HT1080 (cell line): Measurements from ENCODE around the gene MET. TPM values are rescaled to one million over a fixed set of nuclear protein-coding genes. Genes with fewer than 3 reads are reported as not detected.

Source experiments
- DNase-seq: peaks from one replicate; pipeline ENCODE4 v3.0.0-alpha.2; 2015; ENCODE audit warnings: low read depth
- total RNA-seq: library from RNA; depleted of rRNA; stranded (reverse); fragments of >200 nt; shearing (Covaris generic); gene quantifications from 2 replicates; pipeline ENCODE4 v1.2.3, GENCODE V29; 2014

The MET gene
- total RNA-seq, 1 experiment from 2014 or later = 124 TPM

- no peak for DNase-seq
Measured at GRCh38 chr7:116663744-116664143, 8.3 kb upstream of the MET start.

DNA sequence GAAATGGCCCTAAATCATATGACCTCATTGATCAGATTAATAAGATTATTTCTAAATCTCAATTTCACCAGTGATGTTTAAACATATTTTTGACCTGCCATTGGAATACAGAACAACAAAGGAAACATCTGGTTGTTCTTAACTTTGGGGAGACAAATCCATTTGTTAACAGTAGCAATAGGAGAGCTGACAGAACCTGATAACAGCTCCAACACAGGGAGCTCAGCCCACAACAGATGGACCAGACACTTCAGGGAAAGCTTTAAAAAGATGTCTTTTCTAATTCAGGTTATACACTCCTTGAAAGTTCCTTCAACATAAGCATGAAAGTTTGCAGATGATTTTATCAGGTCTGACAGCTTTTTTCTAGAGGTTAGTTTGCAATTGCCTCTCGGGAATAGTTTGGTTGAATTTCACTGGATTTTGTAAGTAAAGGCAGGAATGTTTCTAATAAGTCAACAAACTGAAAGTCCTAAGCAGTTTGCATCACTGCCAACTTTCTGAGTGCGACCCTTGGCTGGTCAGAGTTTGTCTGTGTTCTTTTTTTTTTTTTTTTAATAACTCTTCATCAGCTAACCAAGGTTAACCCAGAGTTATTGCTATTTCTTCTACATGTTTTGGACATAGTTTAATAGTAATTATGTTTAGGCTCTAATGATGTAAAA lies 6.5 kb upstream of the MET start:
- DNase-seq = no peak

GRCh38 chr7:116669769-116670168 lies 2.2 kb upstream of the MET start:
- DNase-seq = no peak

GRCh38 chr7:116670409-116671015 lies 1.5 kb upstream of the MET start:
- DNase-seq = no peak

DNA sequence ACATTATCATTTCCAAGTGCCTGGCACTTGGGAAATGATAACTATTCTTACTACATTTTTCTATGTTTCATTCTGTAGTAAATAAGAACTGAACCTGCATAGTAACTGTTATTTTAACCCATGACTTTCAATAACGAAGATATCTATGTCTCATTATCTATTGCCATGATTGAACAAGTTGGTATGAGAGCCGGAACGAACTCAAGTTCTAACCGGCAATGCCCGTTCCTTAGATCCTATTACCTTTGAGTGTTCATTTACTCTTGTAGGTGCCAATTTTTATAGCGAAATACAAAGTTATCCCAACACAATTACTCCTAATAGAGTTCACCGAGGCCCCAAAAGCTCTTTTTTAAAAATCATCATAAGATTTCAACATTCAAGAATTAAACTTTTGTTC lies 885 bp upstream of the MET start:
- DNase-seq = no peak

- DNase-seq = peak; percentile 58
Measured at GRCh38 chr7:116672596-116673456, 830 bp downstream of the MET start.

- DNase-seq = no peak
Measured at GRCh38 chr7:116673457-116673865, 1.5 kb downstream of the MET start.

GRCh38 chr7:116674508-116675173 lies 2.6 kb downstream of the MET start:
- DNase-seq = peak; percentile 61

GRCh38 chr7:116675812-116676355 lies 3.9 kb downstream of the MET start:
- DNase-seq = no peak

GRCh38 chr7:116678780-116679179 lies 6.8 kb downstream of the MET start:
- DNase-seq = no peak

GRCh38 chr7:116679500-116679899 lies 7.5 kb downstream of the MET start:
- peak; percentile 36 for DNase-seq

GRCh38 chr7:116683786-116684185 lies 11.8 kb downstream of the MET start:
- no peak for DNase-seq

DNA sequence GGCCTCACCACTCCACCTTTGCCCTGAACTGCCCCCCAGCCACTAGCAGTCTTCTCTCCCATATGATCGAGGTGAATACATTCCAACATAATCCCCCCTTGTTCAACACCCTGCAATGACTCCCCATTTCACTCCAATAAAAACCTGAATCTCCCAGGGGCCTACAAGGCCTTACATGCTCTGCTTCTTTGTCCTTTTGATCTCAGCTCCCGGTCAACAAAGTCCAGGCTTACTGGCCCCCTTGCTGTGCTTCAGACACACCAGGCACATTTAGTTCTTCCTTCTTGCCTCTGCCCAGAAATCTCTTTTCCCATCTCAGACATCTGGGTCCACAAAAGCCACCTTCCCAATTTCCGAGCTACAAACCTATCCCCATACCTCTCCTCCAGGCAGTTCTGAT lies 14.0 kb downstream of the MET start:
- DNase-seq = no peak

DNA sequence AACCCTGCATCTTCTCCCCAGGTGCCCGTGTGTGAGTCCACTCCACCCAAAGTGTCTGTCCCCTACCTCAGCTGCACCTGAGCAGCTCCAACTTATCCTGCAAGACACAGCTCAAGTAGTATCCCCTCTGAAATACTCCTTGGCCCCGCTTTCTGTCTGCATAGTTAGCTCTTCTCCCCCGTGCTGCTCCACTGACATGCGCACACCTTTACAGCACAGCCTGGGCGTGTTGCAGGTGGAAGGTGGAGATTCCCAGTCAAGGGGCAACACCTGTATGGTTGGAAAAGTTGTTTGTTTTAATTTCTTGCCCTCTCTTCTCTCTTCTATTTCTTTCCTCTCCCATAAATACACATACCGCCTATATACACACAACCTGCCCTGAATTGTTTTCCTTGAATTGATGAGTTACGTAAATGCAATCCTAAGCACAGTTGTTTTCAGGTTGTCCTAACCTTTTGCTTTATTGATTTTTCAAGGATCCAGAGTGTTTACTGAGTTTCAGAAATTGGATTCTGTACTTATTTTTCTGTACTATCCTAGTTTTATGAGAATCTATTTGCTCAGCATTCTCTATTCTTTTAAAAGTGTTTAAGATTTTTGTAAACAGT lies 14.9 kb downstream of the MET start:
- DNase-seq = no peak

GRCh38 chr7:116687801-116688201 lies 15.8 kb downstream of the MET start:
- peak; percentile 89 for DNase-seq

- peak; percentile 81 for DNase-seq
Measured at GRCh38 chr7:116689790-116690259, 17.8 kb downstream of the MET start.

GRCh38 chr7:116691664-116692063 lies 19.7 kb downstream of the MET start:
- peak; percentile 52 for DNase-seq

DNA sequence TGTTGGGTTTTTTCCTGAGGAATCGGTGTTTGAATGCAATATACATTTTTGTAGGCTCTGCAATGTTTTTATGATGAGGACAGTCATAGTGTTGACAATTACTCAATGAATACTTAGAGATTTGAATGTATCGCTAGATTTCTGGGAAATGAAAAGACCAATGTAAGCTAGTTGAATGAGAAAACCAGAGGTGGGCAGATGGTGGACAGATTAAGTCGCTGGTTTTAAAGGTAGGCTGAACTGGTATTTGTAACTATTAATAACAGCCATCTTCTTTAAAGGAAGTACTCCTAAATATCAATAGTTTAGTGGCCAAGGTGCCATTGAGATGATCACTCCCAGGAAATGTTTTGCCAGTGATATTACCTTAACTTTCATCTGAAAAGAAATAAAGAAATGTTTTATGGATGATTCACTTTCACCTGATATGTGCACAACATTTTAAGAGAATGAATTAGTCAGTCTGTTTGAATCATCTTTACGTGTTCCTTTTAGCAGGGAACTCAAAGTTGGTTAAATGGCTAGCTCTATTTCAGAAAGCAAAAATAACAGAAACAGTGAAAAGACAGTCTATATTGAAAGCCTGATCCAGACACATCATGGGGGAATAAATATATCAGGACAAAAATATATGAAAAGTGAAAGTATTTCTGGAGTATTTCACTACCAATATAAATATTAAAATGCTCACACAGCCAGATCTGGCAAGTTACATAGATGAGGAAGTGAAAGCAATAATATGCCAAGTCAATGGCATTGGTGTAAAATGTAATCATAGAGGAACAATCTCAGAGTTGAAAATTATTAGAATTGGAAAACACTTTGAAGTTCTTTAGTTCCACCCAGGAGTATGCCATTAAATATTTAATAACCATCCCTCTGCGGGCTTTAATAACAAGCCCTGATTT lies 20.7 kb downstream of the MET start:
- DNase-seq = peak; percentile 85

- no peak for DNase-seq
Measured at GRCh38 chr7:116696707-116697106, 24.7 kb downstream of the MET start.

DNA sequence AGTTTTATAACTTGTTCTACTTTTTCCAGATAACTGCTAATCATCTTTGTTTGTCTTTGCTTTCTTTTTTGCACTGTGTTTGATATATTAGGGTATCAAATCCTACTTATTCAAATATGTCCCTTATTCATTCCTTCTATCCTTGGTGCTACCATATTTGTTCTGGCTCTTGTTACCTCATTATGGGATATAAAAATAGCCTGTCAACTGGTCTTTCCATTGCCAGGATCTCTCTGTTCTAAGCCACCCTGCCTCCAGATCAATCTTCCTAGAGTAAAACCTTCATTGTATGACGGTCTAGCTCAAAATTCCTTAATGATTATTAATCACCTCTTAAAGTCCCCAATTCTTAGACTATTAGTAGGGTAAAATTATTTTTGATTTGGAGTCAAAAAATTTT lies 25.2 kb downstream of the MET start:
- DNase-seq = no peak
